ENCODE measurements around the gene MYO7B. TPM values are rescaled to one million over a fixed set of nuclear protein-coding genes. Genes with fewer than 3 reads are reported as not detected.

The MYO7B gene
- total and polyA plus RNA-seq, 9 of the 15 experiments (the other 6 are each of a cell fraction or from before 2014, with no cell fraction given), result 0.08 TPM; not detected in 8

- peak overlapping the region; percentile 85 for H3K27ac ChIP-seq (ENCODE audit: extremely low read depth, low read depth, low read length)
- peak overlapping the region; percentile 93 for H2AFZ ChIP-seq (ENCODE audit: low read depth, low read length)
- BruUV-seq (replicated peaks), result no TSS peak
- peak overlapping the region; percentile 97 for H3K4me2 ChIP-seq (ENCODE audit: insufficient read depth, low read length)
- H3K4me3 ChIP-seq, result peak overlapping the region; percentile 80
- CTCF ChIA-PET (ENCODE audit: low intra/inter-chr PET ratio), result interaction anchor here (0.8 kb wide), 1 partner anchor 123 kb away, joined by 4 read pairs; no protein-coding TSS in a partner anchor
- in situ Hi-C loops (cut with MboI) (no loop called here), intact Hi-C loops (cut with micrococcal nuclease) (no loop called here)
- peaks cover 40% of the 10 kb centered on the region for H3K79me2 ChIP-seq (ENCODE audit: control insufficient read depth, insufficient read depth, low read length)
- H3K9me3 ChIP-seq (replicated peaks; ENCODE audit: control insufficient read depth, insufficient read depth, low read depth, low read length), result 0 out of 2 replicates have a peak, but pooled peaks cover 4% of the 10 kb centered on the region
- peak overlapping the region; percentile 94 to 98; a peak in 3 of 4 replicates for H3K9ac ChIP-seq (ENCODE audit: insufficient read depth in 1 of 2, low read depth in 2 of 2, low read length in 2 of 2)
- no peaks in the 10 kb centered on the region for H3K9me1 ChIP-seq (ENCODE audit: control insufficient read depth, insufficient read depth, low read length)
- H3K27me3 ChIP-seq (ENCODE audit: control insufficient read depth in 2 of 2, insufficient read depth in 2 of 2, low read length in 2 of 2), result peaks cover 4 to 8% of the 10 kb centered on the region in 2 experiments; a peak in 3 of 5 replicates
- H3K4me1 ChIP-seq (replicated peaks in 1 of 2; ENCODE audit: control insufficient read depth in 2 of 2, insufficient read depth in 2 of 2, low read length in 2 of 2), result peaks cover 7 to 9% of the 10 kb centered on the region in 2 experiments; a peak in 4 of 5 replicates
- peak; percentile 20 for ATAC-seq
- H3K36me3 ChIP-seq (ENCODE audit: control insufficient read depth, insufficient read depth, low read length), result peaks cover 19% of the 10 kb centered on the region; the same call in 2 of the 3 replicates
- peak; percentile 26 for FAIRE-seq
- DNase-seq (ENCODE audit: extremely low read depth in 1 of 4, low spot score in 3 of 4), result peak in 3 of 4 experiments; percentile 24 to 51 (median 43)
- POLR2A ChIA-PET, result interaction anchor here (0.6 to 2.0 kb wide), 19 partner anchors 8 to 354 kb away, joined by 3 to 30 read pairs (median 4); no protein-coding TSS in a partner anchor
- 14% methylated on average over 13 of the region's 13 CpGs for WGBS (ENCODE audit: insufficient coverage, low coverage, missing lambda C conversion rate)
- H4K20me1 ChIP-seq (replicated peaks; ENCODE audit: control insufficient read depth, insufficient read depth, low read length), result no peaks in the 10 kb centered on the region
- TF ChIP-seq MYC (IDR thresholded peaks at IDR 0.05; ENCODE audit: low read depth, low read length) (peak; percentile 33; the same call in 1 of the 2 replicates), MYC (CRISPR knock-in tag; IDR thresholded peaks at IDR 0.05; ENCODE audit: borderline replicate concordance, low read depth) (no peak), MXI1 (IDR thresholded peaks at IDR 0.05; ENCODE audit: low read depth, low read length) (no peak), SMARCA4 (IDR thresholded peaks at IDR 0.05) (0 out of 2 replicates have a peak, but pooled peaks have one; percentile 40), HMG20B (CRISPR knock-in tag; IDR thresholded peaks at IDR 0.05) (no peak), ZEB2 (IDR thresholded peaks at IDR 0.05) (peak; percentile 59; the same call in 1 of the 2 replicates), ZSCAN29 (IDR thresholded peaks at IDR 0.05) (no peak), ETV1 (tag; conservative IDR thresholded peaks at IDR 0.05; ENCODE audit: low read depth) (0 out of 2 replicates have a peak, but pooled peaks have one; percentile 40), SRF (CRISPR knock-in tag; IDR thresholded peaks at IDR 0.05) (0 out of 4 replicates have a peak, but pooled peaks of 1 of the 2 experiments have one; percentile 28), UBTF (IDR thresholded peaks at IDR 0.05; ENCODE audit: borderline replicate concordance in 1 of 2, low read depth in 2 of 2, low read length in 2 of 2) (no peak), TRIM24 (IDR thresholded peaks at IDR 0.05) (peak in 1 of 2 experiments; percentile 17; a peak in 1 of 4 replicates), CEBPG (CRISPR knock-in tag; IDR thresholded peaks at IDR 0.05) (peak; percentile 51), CEBPG (tag; conservative IDR thresholded peaks at IDR 0.05 in 1 of 2, IDR thresholded peaks at IDR 0.05 in 1 of 2) (peak; percentile 83 to 86), HOXB6 (CRISPR knock-in tag; IDR thresholded peaks at IDR 0.05; ENCODE audit: borderline replicate concordance) (no peak), ZNF124 (CRISPR knock-in tag; IDR thresholded peaks at IDR 0.05) (no peak), KAT7 (CRISPR knock-in tag; IDR thresholded peaks at IDR 0.05; ENCODE audit: borderline replicate concordance) (no peak), ARNT (IDR thresholded peaks at IDR 0.05) (peak in 1 of 2 experiments; percentile 13; a peak in 1 of 4 replicates), PCBP1 (IDR thresholded peaks at IDR 0.05; ENCODE audit: low read depth, low read length, poor library complexity, severe bottlenecking) (no peak), NFYB (IDR thresholded peaks at IDR 0.05; ENCODE audit: extremely low read depth, insufficient read length) (no peak), GATA2 (CRISPR knock-in tag; IDR thresholded peaks at IDR 0.05) (0 out of 2 replicates have a peak, but pooled peaks have one; percentile 32), SMAD3 (CRISPR knock-in tag; conservative IDR thresholded peaks at IDR 0.05) (no peak)
Measured at GRCh38 chr2:127527001-127527804, 8.3 kb upstream of the MYO7B start.

All from K562 (cell line).